Activated naive CD4-positive, alpha-beta T cell treated with anti-CD3 and anti-CD28 coated beads for 36 hours (primary cell): ENCODE data around the gene NPHP4. TPM values are rescaled to one million over a fixed set of nuclear protein-coding genes. Genes with fewer than 3 reads are reported as not detected.

ENCODE experiments used
- CTCF ChIA-PET: fragments of 350-600 bp; sonication (Branson Sonifier 250); formaldehyde crosslinking; loops from one replicate; lab custom pipeline; 2021; ENCODE audit warnings: antibody characterized with exemption; lab: Charles Lee
- DNase-seq: peaks from one replicate; pipeline ENCODE4 v3.0.0-alpha.2; 2020
- H3K27ac Mint-ChIP-seq: one replicate; pipeline ENCODE4 v1.8.0; 2021; ENCODE audit warnings: mild to moderate bottlenecking, mixed read lengths
- H3K27me3 Mint-ChIP-seq: one replicate; pipeline ENCODE4 v1.8.0; 2021; ENCODE audit warnings: low read depth, mixed read lengths
- H3K36me3 Mint-ChIP-seq: one replicate; pipeline ENCODE4 v1.8.0; 2021; ENCODE audit warnings: low read depth, mixed read lengths
- H3K4me1 Mint-ChIP-seq: one replicate; pipeline ENCODE4 v1.8.0; 2021; ENCODE audit warnings: low read depth, mixed read lengths
- H3K4me3 Mint-ChIP-seq: one replicate; pipeline ENCODE4 v1.8.0; 2021; ENCODE audit warnings: mild to moderate bottlenecking, moderate library complexity, mixed read lengths
- H3K9me3 Mint-ChIP-seq: one replicate; pipeline ENCODE4 v1.8.0; 2021; ENCODE audit warnings: mixed read lengths
- intact Hi-C: fragments of 100-400 bp; cut with micrococcal nuclease; formaldehyde crosslinking; loops from one replicate; pipeline ENCODE4 v1.15.1; 2023
- total RNA-seq, 2 experiments: library from RNA; stranded (reverse); gene quantifications; one replicate each; pipeline ENCODE4 v1.2.3, GENCODE V29; 2021

Gene NPHP4
- total RNA-seq, 2 experiments from 2014 or later = 10.7 to 11.2 TPM

DNA sequence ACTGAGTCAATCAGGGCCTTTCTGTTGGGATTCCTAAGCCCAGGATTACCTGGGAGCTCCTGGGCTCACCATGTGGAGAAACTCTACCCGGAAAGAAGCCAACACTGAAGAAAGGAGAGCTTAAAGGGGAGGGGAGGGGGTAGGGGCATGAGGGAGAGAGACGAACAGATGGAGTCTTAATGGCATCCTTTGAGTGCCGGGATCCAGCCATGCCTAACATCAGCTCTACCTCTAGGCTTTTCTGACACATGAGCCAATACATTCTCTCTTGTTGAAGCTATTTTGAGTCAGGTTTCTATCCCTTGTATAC lies 75.0 kb downstream of the NPHP4 start:
- CTCF ChIA-PET = no interaction called here
- H3K4me1 Mint-ChIP-seq = peaks cover 8% of the 10 kb centered on the region
- no peak for DNase-seq
- no peaks in the 10 kb centered on the region for H3K27me3 Mint-ChIP-seq
- H3K9me3 Mint-ChIP-seq = no peaks in the 10 kb centered on the region
- H3K4me3 Mint-ChIP-seq = no peak overlapping the region
- H3K27ac Mint-ChIP-seq = no peak overlapping the region
- peaks cover 2% of the 10 kb centered on the region for H3K36me3 Mint-ChIP-seq
- intact Hi-C loops = loop anchor here (2.0 to 10.0 kb wide), 2 partner anchors 406 to 1262 kb away; partner anchors contain the start of gene AJAP1

DNA sequence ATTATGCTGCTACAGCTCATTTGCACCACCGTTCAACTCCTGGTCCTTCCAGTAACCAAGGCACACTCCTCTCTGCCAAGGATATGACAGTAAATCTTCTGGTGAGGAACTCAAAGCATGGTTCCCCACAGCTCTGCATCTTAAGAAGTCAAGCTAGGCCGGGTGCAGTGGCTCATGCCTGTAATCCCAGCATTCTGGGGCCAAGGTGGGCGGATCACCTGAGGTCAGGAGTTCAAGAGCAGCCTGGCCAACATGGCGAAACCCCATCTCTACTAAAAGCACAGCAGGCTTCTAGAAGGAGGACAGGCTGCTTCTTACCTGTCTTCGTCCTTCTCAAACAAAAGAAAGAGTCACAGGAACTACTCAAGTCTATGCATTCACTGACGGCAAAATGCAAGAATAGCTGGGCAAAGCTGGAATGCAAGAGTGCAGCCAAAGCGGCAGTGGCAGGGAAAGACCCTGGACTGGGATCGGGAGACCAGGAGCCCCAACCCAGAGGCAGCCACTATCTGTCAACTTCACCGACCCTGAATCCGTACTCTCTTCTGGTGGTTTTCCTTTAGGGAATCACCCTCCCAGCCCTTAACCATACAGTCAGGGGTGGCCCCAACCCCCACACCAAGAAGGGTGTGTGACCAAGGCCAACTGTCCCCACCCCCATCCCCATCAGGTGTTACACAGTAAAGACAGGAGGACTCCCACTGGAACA lies 75.5 kb downstream of the NPHP4 start:
- DNase-seq = no peak
- Mint-ChIP-seq H3K27ac (no peak overlapping the region), H3K36me3 (peaks cover 3% of the 10 kb centered on the region), H3K9me3 (no peaks in the 10 kb centered on the region), H3K27me3 (no peaks in the 10 kb centered on the region), H3K4me3 (no peak overlapping the region), H3K4me1 (peaks cover 8% of the 10 kb centered on the region)
- intact Hi-C loops = loop anchor here (2.0 to 10.0 kb wide), 2 partner anchors 406 to 1262 kb away; partner anchors contain the start of gene AJAP1
- CTCF ChIA-PET = no interaction called here

DNA sequence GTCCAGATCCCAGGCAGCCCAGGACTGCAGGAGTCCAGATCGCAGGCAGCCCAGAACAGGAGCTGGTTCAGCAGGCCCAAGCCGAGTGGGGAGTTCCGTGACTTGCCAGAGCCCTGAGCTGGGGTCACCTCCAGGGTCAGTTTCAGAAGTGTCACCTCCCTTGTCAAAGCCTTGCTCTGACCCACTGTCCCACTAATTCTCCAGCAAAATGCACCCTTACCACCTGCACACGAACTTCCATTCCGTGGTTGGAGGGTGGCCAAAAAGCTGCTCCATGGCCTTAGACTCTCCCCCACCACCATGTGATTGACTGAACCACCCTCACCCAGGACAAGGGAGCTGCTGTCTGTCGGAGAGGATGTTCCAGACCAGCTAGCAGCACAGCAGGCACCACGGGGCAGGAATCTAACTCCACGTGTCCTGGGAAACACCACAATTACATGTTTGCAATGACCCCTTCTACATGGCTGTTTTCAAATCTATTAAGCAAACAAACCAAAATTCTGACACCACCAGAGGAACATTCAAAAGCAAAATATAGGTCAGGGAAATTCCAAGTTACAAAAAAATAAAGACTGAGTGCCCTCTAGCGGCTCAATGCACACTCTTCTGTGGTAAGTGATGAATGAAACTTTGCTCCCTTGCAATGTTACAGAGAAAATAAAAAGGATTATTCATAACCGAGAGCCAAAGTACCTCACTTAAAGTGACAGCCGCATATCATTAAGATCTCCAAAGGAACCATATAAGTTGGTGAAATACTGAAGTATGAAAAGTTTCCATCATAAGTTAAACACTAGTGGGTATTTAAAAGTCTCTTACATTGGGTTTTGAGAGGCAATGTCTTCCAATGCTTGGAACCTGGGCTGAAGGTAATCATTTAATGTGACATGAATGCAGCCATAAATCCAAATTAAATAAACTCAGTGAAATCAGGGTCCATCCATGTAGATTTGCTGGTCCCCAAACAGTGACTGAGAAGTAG lies 76.3 kb downstream of the NPHP4 start:
- DNase-seq = peak; percentile 65
- Mint-ChIP-seq H3K27me3 (no peaks in the 10 kb centered on the region), H3K27ac (peak overlapping the region; percentile 37), H3K36me3 (peaks cover 3% of the 10 kb centered on the region), H3K4me1 (peaks cover 8% of the 10 kb centered on the region), H3K4me3 (no peak overlapping the region), H3K9me3 (no peaks in the 10 kb centered on the region)
- CTCF ChIA-PET = interaction anchor here (0.7 to 1.0 kb wide), 2 partner anchors 388 to 405 kb away, joined by 3 to 5 read pairs; no protein-coding TSS in a partner anchor
- intact Hi-C loops = loop anchor here (2.0 to 10.0 kb wide), 2 partner anchors 405 to 1261 kb away; partner anchors contain the start of gene AJAP1

DNA sequence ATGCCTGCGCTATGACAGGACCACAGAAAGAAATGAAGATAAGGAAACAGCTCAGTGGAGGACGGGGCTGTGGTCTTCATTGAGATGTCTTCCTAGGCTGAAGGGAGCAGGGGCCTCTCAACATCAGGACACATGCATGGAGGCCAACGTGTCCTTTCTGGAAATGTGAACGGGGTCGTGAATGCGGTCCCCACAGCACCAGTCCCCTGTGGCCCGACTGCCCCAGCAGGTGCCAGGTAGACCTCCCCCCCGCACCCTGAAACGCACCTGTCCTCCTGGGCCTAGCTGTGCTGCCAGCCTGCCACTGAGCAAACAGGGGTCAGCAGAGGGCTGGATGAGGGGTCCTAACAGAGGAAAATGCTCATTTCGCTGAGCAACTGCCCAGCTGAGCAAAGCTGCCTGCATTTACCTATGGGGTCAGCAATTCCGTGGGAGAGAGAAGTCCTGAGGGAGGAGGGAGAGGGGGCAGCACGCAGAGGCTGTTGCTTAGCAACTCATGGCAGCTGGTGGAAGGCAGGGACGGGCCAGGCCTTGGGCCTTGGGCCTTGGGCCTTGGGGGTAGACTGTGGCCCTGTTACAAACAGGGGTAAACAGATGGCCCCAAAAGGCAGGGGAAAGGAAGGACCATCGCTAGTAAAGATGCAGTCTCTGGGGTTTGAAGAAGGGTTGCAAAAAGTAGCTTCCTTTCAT lies 77.4 kb downstream of the NPHP4 start:
- H3K4me3 Mint-ChIP-seq = no peak overlapping the region
- H3K27ac Mint-ChIP-seq = no peak overlapping the region
- intact Hi-C loops = loop anchor here (10.0 kb wide), 1 partner anchor 1260 kb away; the partner anchor contains the start of gene AJAP1
- DNase-seq = no peak
- H3K36me3 Mint-ChIP-seq = peaks cover 3% of the 10 kb centered on the region
- H3K9me3 Mint-ChIP-seq = no peaks in the 10 kb centered on the region
- no peaks in the 10 kb centered on the region for H3K27me3 Mint-ChIP-seq
- CTCF ChIA-PET = interaction anchor here (1.0 kb wide), 1 partner anchor 404 kb away, joined by 5 read pairs; no protein-coding TSS in a partner anchor
- peaks cover 8% of the 10 kb centered on the region for H3K4me1 Mint-ChIP-seq

DNA sequence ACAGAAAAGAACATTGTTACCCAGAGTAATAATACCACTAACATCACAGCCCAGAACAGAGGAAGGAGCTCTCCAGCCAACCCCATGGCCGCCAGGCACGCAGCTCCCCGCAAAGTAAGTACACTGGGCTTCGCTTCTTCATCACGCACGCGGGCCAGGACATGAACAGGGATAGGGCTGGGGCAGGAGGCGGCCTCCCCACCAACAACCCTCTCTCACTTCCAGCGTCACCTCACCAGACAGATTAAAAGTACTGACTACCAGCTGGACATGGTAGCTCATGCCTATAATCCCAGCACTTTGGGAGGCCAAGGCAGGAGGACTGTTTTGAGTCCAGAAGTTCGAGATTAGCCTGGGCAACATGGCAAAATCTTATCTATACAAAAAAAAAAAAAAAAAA lies 78.3 kb downstream of the NPHP4 start:
- intact Hi-C loops = loop anchor here (10.0 kb wide), 1 partner anchor 1259 kb away; the partner anchor contains the start of gene AJAP1
- H3K36me3 Mint-ChIP-seq = peaks cover 3% of the 10 kb centered on the region

DNA sequence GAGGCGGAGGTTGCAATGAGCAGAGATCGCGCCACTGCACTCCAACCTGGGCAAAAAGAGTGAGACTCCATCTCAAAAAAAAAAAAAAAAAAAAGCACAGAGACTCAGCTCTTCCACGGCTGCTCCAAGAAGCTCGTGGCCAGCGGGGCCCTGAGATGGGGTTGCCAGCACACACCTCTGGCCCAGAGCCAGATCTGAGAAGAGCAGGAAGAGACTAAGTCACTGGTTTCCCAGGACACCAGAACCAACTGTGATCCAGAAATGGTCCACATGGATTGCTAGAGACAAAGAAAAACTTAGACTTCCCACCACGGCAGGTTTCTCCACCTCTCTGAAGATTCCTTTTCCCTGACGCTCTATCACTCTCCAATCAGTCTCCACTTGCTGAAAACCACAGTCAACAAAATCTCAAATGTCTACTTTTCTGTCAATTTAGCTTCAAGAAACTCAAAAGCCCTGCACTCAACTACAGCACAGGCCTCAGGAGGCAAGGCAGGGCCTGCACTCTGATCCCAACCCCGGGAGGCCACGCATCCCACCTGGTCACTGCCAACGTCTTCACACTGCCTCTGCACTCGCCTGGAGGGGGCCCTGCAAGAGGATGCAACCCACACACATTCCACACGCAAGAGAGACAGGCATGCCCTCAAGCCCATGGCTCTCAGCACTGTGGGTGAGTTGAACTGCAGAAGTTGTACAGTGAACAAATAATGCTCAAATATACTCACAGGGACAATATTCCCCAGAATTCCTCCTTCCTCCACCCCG lies 79.0 kb downstream of the NPHP4 start:
- Mint-ChIP-seq H3K27me3 (no peaks in the 10 kb centered on the region), H3K4me3 (no peak overlapping the region), H3K27ac (no peak overlapping the region), H3K36me3 (peaks cover 3% of the 10 kb centered on the region), H3K4me1 (peaks cover 8% of the 10 kb centered on the region), H3K9me3 (no peaks in the 10 kb centered on the region)
- CTCF ChIA-PET = no interaction called here
- DNase-seq = no peak
- intact Hi-C loops = loop anchor here (10.0 kb wide), 1 partner anchor 1258 kb away; the partner anchor contains the start of gene AJAP1

More for the DNA sequence above, 78.3 kb downstream of the NPHP4 start:
- DNase-seq = no peak
- Mint-ChIP-seq H3K9me3 (no peaks in the 10 kb centered on the region), H3K4me1 (peaks cover 8% of the 10 kb centered on the region), H3K4me3 (no peak overlapping the region), H3K27ac (no peak overlapping the region), H3K27me3 (no peaks in the 10 kb centered on the region)
- CTCF ChIA-PET = no interaction called here

DNA sequence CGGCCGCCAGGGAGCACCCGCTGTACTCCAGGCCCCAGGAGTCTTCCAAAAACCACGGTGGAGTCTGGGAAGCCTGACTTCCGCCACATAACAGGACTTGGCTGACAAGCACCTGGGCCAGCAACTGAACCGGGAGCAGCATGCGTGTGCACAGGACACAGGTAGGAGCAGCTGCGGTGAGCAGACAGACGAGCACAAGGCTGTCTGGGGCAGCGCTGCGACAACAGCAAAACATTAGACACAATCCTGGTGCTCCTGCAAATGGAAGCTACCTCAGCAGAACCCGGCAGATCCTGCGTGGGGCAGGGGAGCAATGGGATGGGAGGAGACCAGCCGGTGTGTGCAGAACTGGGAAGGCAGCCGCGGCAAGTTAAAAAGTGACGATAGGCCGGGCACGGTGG lies 80.4 kb downstream of the NPHP4 start:
- H3K9me3 Mint-ChIP-seq = no peaks in the 10 kb centered on the region
- CTCF ChIA-PET = no interaction called here
- H3K4me1 Mint-ChIP-seq = peaks cover 8% of the 10 kb centered on the region
- no peak overlapping the region for H3K4me3 Mint-ChIP-seq
- no peaks in the 10 kb centered on the region for H3K27me3 Mint-ChIP-seq
- intact Hi-C loops = loop anchor here (10.0 kb wide), 1 partner anchor 1257 kb away; the partner anchor contains the start of gene AJAP1
- H3K36me3 Mint-ChIP-seq = peaks cover 3% of the 10 kb centered on the region
- no peak for DNase-seq
- H3K27ac Mint-ChIP-seq = no peak overlapping the region

DNA sequence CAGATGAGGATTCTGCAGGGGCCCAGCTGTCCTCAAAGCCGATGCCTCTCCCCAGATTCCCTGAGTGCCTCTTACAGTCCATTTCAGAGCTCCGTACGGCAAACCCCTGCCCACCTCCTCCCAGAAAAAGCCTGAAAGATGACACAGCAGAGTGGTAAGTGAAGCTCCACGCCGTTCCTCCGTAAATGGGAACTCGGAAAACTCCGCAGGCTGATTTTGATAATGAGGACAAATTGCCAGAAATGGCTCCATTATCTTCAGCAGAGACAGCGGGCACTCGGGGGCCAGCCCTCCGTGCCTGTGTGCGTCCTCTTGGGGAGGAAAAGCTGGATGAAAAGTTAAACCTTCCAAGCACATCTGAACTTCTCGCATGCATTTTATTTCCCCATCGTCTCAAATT lies 81.1 kb downstream of the NPHP4 start:
- H3K4me3 Mint-ChIP-seq = no peak overlapping the region
- no peak for DNase-seq

DNA sequence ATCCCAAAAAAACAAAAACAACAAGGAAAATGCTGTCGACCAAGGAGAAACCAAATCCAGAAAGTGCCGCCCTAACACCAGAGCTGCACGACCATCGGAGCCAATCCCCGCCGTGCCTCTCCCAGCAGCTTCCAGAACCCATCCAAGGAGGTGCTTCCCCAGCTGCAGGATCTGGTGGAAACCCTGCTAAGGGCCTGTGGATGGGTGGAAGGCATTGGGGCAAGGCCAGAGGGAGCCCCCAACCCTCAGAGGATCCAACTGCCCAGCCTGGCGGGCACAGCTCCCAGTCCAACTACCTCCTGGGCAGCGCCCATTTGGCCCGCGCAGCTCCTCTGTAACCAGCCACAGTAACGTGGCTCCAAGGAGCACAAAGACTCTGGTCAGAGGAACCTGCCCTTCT lies 81.6 kb downstream of the NPHP4 start:
- intact Hi-C loops = loop anchor here (10.0 kb wide), 1 partner anchor 1256 kb away; the partner anchor contains the start of gene AJAP1
- H3K4me1 Mint-ChIP-seq = peaks cover 2% of the 10 kb centered on the region
- no peaks in the 10 kb centered on the region for H3K27me3 Mint-ChIP-seq
- no peak overlapping the region for H3K27ac Mint-ChIP-seq
- no peak for DNase-seq
- CTCF ChIA-PET = no interaction called here
- no peak overlapping the region for H3K4me3 Mint-ChIP-seq
- H3K36me3 Mint-ChIP-seq = peaks cover 1% of the 10 kb centered on the region
- no peaks in the 10 kb centered on the region for H3K9me3 Mint-ChIP-seq

More for the DNA sequence above, 81.1 kb downstream of the NPHP4 start:
- CTCF ChIA-PET = no interaction called here
- Mint-ChIP-seq H3K4me1 (peaks cover 7% of the 10 kb centered on the region), H3K27ac (no peak overlapping the region), H3K9me3 (no peaks in the 10 kb centered on the region), H3K27me3 (no peaks in the 10 kb centered on the region), H3K36me3 (peaks cover 3% of the 10 kb centered on the region)
- intact Hi-C loops = loop anchor here (10.0 kb wide), 1 partner anchor 1256 kb away; the partner anchor contains the start of gene AJAP1

DNA sequence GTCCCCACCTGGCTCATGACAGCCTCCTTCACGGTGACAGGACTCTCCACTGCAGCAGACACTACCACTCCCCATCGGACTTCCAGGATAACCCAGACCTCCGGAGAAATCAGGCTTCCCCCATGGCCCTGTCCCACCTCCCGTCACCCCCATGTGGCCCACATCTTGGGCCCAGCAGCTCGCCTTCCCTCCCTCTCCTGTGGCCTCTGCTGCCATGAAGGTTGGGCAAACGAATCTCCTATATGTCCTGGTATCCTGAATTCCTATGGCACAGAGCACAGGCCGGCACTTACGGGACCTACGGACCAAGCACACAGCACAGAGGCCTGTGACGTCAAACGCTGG lies 82.0 kb downstream of the NPHP4 start:
- no peak overlapping the region for H3K27ac Mint-ChIP-seq
- CTCF ChIA-PET = no interaction called here
- peaks cover 1% of the 10 kb centered on the region for H3K36me3 Mint-ChIP-seq
- DNase-seq = no peak
- peaks cover under 1% of the 10 kb centered on the region for H3K4me1 Mint-ChIP-seq
- no peak overlapping the region for H3K4me3 Mint-ChIP-seq
- no peaks in the 10 kb centered on the region for H3K27me3 Mint-ChIP-seq
- intact Hi-C loops = loop anchor here (10.0 kb wide), 1 partner anchor 1255 kb away; the partner anchor contains the start of gene AJAP1
- no peaks in the 10 kb centered on the region for H3K9me3 Mint-ChIP-seq

DNA sequence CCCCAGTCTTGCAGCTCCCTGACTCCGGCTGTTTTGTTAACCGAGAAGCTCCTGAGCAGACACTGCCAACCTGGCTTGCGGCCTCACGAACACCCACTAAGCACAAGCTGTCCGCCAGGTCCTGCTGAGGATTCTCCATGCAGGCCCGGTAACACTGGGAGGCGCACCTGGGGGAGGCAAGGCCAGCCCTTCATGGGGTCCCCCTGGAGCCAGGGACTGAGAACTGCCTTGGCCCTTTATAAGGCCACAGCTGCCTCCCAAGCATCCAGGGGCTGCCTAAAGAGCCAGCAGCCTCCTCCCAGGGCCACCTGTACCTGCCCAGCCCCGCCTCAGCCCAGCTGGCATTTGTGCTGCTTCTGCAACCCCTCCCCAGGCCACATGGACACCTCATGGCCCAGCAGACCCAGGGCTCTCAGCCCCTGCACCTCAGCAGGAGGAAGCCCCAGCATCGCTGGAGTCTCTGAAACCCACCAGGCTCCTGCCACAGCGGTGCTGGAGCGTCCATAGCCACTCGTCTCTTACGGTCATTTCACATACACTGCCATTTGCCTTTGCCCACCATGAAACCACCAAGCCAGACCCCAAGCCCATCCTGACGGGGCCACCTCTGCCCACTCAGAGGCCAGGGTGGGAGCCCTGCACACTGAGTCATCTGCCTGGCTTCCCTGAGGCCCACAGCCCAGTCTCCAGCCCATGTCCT lies 82.5 kb downstream of the NPHP4 start:
- no peak for DNase-seq
- no peak overlapping the region for H3K4me3 Mint-ChIP-seq
- no peak overlapping the region for H3K27ac Mint-ChIP-seq
- no peaks in the 10 kb centered on the region for H3K4me1 Mint-ChIP-seq
- intact Hi-C loops = loop anchor here (10.0 kb wide), 1 partner anchor 1255 kb away; the partner anchor contains the start of gene AJAP1
- CTCF ChIA-PET = no interaction called here
- no peaks in the 10 kb centered on the region for H3K27me3 Mint-ChIP-seq
- H3K36me3 Mint-ChIP-seq = peaks cover 1% of the 10 kb centered on the region
- no peaks in the 10 kb centered on the region for H3K9me3 Mint-ChIP-seq
